Measurements from ENCODE around the gene USP36.

The USP36 gene

DNA sequence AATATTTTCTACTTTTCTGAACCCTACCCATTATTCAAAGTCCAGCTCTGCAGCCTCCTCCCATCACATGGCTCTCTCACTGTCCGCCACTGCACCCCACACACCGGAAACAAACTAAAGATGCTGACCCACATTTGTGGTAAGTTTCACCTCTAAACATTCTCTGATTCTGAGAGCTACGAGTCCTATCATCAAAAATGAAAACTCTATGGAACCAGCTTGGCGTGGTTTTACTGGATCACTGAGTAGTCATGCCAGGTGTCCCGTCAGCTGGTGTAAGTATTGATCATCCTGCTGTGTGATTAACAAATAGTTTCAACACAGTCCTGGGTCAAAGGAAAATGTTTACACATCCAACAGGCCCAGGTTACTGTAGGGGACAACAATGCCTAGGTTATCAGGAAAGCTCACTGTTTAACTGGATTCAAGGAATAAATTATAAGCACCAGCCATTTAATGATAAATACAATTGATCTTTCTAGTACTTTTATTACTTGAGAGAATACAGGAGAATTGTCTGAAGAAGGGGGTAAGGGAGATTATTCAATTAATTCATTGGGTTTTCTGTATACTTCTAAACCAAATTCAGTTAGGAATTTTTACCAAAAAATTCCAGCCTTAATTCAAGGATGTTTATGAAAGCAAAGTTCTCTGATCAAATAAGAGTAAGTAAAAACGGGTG, 92.4 kb downstream of the USP36 start:
- FAIRE-seq, result no peak
- no peak for DNase-seq (ENCODE audit: insufficient read length, low spot score)
- no peak for TF ChIP-seq CTCF (IDR thresholded peaks at IDR 0.05; ENCODE audit: insufficient read depth, missing control alignments)

DNA sequence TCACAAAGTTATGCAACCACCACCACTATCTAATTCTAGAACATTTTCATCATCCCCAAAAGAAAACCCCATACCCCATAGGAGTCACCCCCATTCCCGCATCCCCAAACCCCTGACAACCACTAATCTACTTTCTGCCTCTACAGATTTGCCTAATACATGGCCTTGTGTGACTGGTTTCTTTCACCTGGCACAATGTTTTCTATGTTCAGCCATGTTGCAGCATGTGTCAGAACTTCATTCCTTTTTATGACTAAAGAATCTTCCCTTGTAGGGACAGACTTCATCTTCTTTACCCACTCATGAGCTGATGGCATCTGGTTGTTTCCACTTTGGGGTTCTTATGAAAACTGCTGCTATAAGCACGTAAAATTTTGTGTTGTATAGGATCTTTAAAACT, 93.1 kb downstream of the USP36 start:
- FAIRE-seq (no peak), DNase-seq (ENCODE audit: insufficient read length, low spot score) (no peak)
- no peak for TF ChIP-seq CTCF (IDR thresholded peaks at IDR 0.05; ENCODE audit: insufficient read depth, missing control alignments)

GRCh38 chr17:78746949-78747269, 93.7 kb downstream of the USP36 start:
- no peak for TF ChIP-seq CTCF (IDR thresholded peaks at IDR 0.05; ENCODE audit: insufficient read depth, missing control alignments)
- no peak for FAIRE-seq
- no peak for DNase-seq (ENCODE audit: insufficient read length, low spot score)

- FAIRE-seq (no peak), DNase-seq (ENCODE audit: insufficient read length, low spot score) (no peak)
- TF ChIP-seq CTCF (IDR thresholded peaks at IDR 0.05; ENCODE audit: insufficient read depth, missing control alignments), result no peak
These were observed 94.2 kb downstream of the USP36 start for GRCh38 chr17:78746263-78746948.

All from D721Med (cell line).